HepG2 (cell line): ENCODE results near the gene NLRP6. TPM values are rescaled to one million over a fixed set of nuclear protein-coding genes. Genes with fewer than 3 reads are reported as not detected.
A peak's percentile ranks its signal among the peaks of the same experiment; 100 is the strongest.

ENCODE experiments used
- CEBPB ChIP-seq: IDR thresholded peaks from 2 replicates; pipeline ENCODE4 v1.6.1; 2011; ENCODE audit warnings: low read depth, low read length, improper control_type of control experiment, borderline replicate concordance
- CENPBD1 ChIP-seq: sonication (generic); formaldehyde crosslinking; IDR thresholded peaks from 2 replicates; pipeline ENCODE4 v1.8.0; 2022; ENCODE audit warnings: missing genetic modification reagents, low read depth, mild to moderate bottlenecking, borderline replicate concordance
- ELF1 ChIP-seq: sonication (generic); formaldehyde crosslinking; IDR thresholded peaks from 2 replicates; pipeline ENCODE4 v1.4.0; 2020; ENCODE audit warnings: missing genetic modification reagents
- FOSL1 ChIP-seq: sonication (generic); formaldehyde crosslinking; IDR thresholded peaks from 2 replicates; pipeline ENCODE4 v1.9.0; 2021; ENCODE audit warnings: missing genetic modification reagents, borderline replicate concordance
- FOXM1 ChIP-seq: sonication (generic); formaldehyde crosslinking; IDR thresholded peaks from 2 replicates; pipeline ENCODE4 v1.5.0; 2020; ENCODE audit warnings: missing genetic modification reagents
- PCBP1 ChIP-seq: fragments of 200-400 bp; formaldehyde crosslinking; IDR thresholded peaks from 2 replicates; pipeline ENCODE4 v1.6.1; 2017; ENCODE audit warnings: mild to moderate bottlenecking, low read depth, low read length, borderline replicate concordance
- PCBP2 ChIP-seq: fragments of 200-400 bp; formaldehyde crosslinking; optimal IDR thresholded peaks from 2 replicates; pipeline ENCODE3; 2018; ENCODE audit warnings: low read length, low read depth; ENCODE audit not compliant: poor library complexity, severe bottlenecking
- SMARCE1 ChIP-seq: fragments of 450-650 bp; IDR thresholded peaks from 2 replicates; pipeline ENCODE4 v1.6.1; 2017; ENCODE audit warnings: borderline replicate concordance
- SNAPC2 ChIP-seq: sonication (generic); formaldehyde crosslinking; IDR thresholded peaks from 2 replicates; pipeline ENCODE4 v1.8.1; 2022; ENCODE audit warnings: mild to moderate bottlenecking, missing genetic modification reagents
- ZBTB38 ChIP-seq: sonication (generic); formaldehyde crosslinking; IDR thresholded peaks from 2 replicates; pipeline ENCODE4 v1.5.1; 2020; ENCODE audit warnings: mild to moderate bottlenecking, missing genetic modification reagents
- ZNF235 ChIP-seq: sonication (generic); formaldehyde crosslinking; IDR thresholded peaks from 2 replicates; pipeline ENCODE4 v1.8.1; 2023; ENCODE audit warnings: mild to moderate bottlenecking, missing genetic modification reagents, borderline replicate concordance
- ZNF253 ChIP-seq: sonication (generic); formaldehyde crosslinking; IDR thresholded peaks from 2 replicates; pipeline ENCODE4 v1.8.0; 2022; ENCODE audit warnings: mild to moderate bottlenecking, missing genetic modification reagents, borderline replicate concordance
- ZNF280D ChIP-seq: sonication (generic); formaldehyde crosslinking; IDR thresholded peaks from 2 replicates; pipeline ENCODE4 v1.5.1; 2020; ENCODE audit warnings: mild to moderate bottlenecking, missing genetic modification reagents
- ZNF746 ChIP-seq: sonication (generic); formaldehyde crosslinking; IDR thresholded peaks from 2 replicates; pipeline ENCODE4 v1.8.0; 2022; ENCODE audit warnings: mild to moderate bottlenecking, missing genetic modification reagents
- polyA plus RNA-seq, 8 experiments: library from polyadenylated mRNA; depleted of rRNA in 3 of 8; stranded (reverse) in 7 of 8; unstranded in 1 of 8; fragments of >200 nt; fragmentation: Illumina TruSeq in 4 of 8; extraction: Trizol in 4 of 8; gene quantifications; 2 replicates each; pipeline versions ENCODE4 v1.2.1 to v1.2.3, GENCODE V29; 2011 to 2016; ENCODE audit warnings: low read depth in 4 of 8, missing spikeins in 1 of 8, mixed read lengths in 1 of 8; ENCODE audit not compliant: insufficient read depth in 1 of 8
- total RNA-seq, 5 experiments: library from RNA; depleted of rRNA; stranded (reverse); fragments of >200 nt; fragmentation: Illumina TruSeq; extraction: Trizol; gene quantifications; 2 replicates each; pipeline ENCODE4 v1.2.3, GENCODE V29; 2016; ENCODE audit warnings: low read depth in 1 of 5
- TF ChIP-seq, protein P1 (sequence below): IDR thresholded peaks from 2 replicates; pipeline ENCODE4 v1.6.1; 2016; ENCODE audit warnings: missing biosample characterization, missing genetic modification reagents, low read depth
- TF ChIP-seq, protein P2 (sequence below): fragments of 450-650 bp; IDR thresholded peaks from 2 replicates; pipeline ENCODE4 v1.6.1; 2017; ENCODE audit warnings: mild to moderate bottlenecking
- TF ChIP-seq, protein P3 (sequence below): fragments of 450-650 bp; IDR thresholded peaks from 2 replicates; pipeline ENCODE4 v1.6.1; 2017
- TF ChIP-seq, protein P4 (sequence below): sonication (generic); formaldehyde crosslinking; IDR thresholded peaks from 2 replicates; pipeline ENCODE4 v1.4.0; 2020; ENCODE audit warnings: mild to moderate bottlenecking, missing genetic modification reagents

The NLRP6 gene
- total and polyA plus RNA-seq, 2 of the 13 experiments (the other 11 are each of a cell fraction or from before 2014, with no cell fraction given) = not detected

- TF ChIP-seq ZNF235 (CRISPR knock-in tag) (no peak), ZNF746 (no peak), ZNF280D (CRISPR knock-in tag) (0 out of 2 replicates have a peak, but pooled peaks have one; percentile 16), CEBPB (no peak), ZBTB38 (CRISPR knock-in tag) (0 out of 2 replicates have a peak, but pooled peaks have one; percentile 55), CENPBD1 (CRISPR knock-in tag) (no peak), ZNF253 (no peak), PCBP1 (no peak), ELF1 (CRISPR knock-in tag) (no peak), PCBP2 (no peak), SMARCE1 (no peak), SNAPC2 (CRISPR knock-in tag) (no peak), FOXM1 (no peak), FOSL1 (CRISPR knock-in tag) (no peak)
- TF ChIP-seq, protein P1, sequence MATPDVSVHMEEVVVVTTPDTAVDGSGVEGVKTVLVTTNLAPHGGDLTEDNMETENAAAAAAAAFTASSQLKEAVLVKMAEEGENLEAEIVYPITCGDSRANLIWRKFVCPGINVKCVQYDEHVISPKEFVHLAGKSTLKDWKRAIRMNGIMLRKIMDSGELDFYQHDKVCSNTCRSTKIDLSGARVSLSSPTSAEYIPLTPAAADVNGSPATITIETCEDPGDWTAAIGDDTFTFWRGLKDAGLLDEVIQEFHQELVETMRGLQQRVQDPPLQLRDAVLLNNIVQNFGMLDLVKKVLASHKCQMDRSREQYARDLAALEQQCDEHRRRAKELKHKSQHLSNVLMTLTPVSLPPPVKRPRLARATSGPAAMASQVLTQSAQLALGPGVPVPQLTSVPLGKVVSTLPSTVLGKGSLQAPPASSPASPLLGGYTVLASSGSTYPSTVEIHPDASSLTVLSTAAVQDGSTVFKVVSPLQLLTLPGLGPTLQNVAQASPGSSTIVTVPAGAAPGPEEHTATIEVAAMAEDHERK (CRISPR knock-in tag) = no peak
- TF ChIP-seq, protein P2, sequence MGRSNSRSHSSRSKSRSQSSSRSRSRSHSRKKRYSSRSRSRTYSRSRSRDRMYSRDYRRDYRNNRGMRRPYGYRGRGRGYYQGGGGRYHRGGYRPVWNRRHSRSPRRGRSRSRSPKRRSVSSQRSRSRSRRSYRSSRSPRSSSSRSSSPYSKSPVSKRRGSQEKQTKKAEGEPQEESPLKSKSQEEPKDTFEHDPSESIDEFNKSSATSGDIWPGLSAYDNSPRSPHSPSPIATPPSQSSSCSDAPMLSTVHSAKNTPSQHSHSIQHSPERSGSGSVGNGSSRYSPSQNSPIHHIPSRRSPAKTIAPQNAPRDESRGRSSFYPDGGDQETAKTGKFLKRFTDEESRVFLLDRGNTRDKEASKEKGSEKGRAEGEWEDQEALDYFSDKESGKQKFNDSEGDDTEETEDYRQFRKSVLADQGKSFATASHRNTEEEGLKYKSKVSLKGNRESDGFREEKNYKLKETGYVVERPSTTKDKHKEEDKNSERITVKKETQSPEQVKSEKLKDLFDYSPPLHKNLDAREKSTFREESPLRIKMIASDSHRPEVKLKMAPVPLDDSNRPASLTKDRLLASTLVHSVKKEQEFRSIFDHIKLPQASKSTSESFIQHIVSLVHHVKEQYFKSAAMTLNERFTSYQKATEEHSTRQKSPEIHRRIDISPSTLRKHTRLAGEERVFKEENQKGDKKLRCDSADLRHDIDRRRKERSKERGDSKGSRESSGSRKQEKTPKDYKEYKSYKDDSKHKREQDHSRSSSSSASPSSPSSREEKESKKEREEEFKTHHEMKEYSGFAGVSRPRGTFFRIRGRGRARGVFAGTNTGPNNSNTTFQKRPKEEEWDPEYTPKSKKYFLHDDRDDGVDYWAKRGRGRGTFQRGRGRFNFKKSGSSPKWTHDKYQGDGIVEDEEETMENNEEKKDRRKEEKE = no peak
- TF ChIP-seq, protein P3, sequence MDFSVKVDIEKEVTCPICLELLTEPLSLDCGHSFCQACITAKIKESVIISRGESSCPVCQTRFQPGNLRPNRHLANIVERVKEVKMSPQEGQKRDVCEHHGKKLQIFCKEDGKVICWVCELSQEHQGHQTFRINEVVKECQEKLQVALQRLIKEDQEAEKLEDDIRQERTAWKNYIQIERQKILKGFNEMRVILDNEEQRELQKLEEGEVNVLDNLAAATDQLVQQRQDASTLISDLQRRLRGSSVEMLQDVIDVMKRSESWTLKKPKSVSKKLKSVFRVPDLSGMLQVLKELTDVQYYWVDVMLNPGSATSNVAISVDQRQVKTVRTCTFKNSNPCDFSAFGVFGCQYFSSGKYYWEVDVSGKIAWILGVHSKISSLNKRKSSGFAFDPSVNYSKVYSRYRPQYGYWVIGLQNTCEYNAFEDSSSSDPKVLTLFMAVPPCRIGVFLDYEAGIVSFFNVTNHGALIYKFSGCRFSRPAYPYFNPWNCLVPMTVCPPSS = no peak
- TF ChIP-seq, protein P4, sequence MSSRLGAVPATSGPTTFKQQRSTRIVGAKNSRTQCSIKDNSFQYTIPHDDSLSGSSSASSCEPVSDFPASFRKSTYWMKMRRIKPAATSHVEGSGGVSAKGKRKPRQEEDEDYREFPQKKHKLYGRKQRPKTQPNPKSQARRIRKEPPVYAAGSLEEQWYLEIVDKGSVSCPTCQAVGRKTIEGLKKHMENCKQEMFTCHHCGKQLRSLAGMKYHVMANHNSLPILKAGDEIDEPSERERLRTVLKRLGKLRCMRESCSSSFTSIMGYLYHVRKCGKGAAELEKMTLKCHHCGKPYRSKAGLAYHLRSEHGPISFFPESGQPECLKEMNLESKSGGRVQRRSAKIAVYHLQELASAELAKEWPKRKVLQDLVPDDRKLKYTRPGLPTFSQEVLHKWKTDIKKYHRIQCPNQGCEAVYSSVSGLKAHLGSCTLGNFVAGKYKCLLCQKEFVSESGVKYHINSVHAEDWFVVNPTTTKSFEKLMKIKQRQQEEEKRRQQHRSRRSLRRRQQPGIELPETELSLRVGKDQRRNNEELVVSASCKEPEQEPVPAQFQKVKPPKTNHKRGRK (CRISPR knock-in tag) = no peak
Observed at GRCh38 chr11:235997-236773, 42.0 kb upstream of the NLRP6 start, which contains the start of gene SIRT3 (continued).
